ENCODE measurements around the gene GHR. TPM values are rescaled to one million over a fixed set of nuclear protein-coding genes. Genes with fewer than 3 reads are reported as not detected.

The GHR gene
- total and polyA plus RNA-seq, 2 of the 8 experiments (the other 6 are each of a cell fraction or from before 2014, with no cell fraction given): 0.15 to 0.19 TPM

DNA sequence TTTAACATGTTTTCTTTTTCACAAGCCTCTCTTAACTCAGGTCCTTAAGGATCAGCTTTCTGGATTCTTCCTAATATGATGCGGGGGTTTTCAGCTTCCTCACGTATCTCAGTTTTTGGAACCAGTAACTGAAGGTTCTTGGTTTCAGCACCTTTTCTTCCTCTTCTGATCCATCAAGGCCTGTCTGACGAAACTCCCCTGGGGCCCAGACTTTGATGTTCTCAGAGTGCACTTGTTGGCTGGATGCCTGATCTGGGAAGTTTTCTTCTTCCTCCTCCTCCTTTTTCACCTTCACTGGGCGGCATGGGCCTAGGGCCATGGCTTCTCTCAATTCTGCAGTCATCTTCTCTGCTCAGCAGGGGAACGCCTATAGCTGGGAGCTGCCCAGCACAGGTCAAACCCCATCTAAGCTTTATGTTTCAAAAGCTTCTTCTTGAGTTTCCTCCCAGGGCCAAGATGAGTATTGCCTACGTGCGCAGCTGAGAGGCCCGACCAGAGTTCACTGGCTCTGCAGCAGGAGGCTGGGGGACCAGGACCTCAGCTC is 44.8 kb downstream of the GHR start:
- 93% methylated on average over 8 of the region's 8 CpGs; no CpG with 5 or more reads in 1 of the 2 experiments for WGBS, 2 experiments (ENCODE audit: extremely low coverage in 1 of 2, insufficient coverage in 1 of 2, insufficient read length in 1 of 2, insufficient replicate concordance in 2 of 2, low coverage in 1 of 2, low lambda C conversion rate in 2 of 2, missing lambda C conversion rate in 1 of 2)
- CTCF ChIA-PET (ENCODE audit: partially characterized antibody): interaction anchor here (0.6 to 1.6 kb wide), 3 partner anchors 12 to 459 kb away, joined by 3 to 5 read pairs (median 3); no protein-coding TSS in a partner anchor
- TF ChIP-seq PHF8 (conservative IDR thresholded peaks at IDR 0.05; ENCODE audit: low read depth, low read length) (no peak), JUND (IDR thresholded peaks at IDR 0.05; ENCODE audit: low read length) (no peak), SP2 (IDR thresholded peaks at IDR 0.05; ENCODE audit: low read length) (no peak), RXRA (IDR thresholded peaks at IDR 0.05; ENCODE audit: insufficient read depth, low read depth, low read length) (no peak), SP4 (IDR thresholded peaks at IDR 0.05; ENCODE audit: low read length) (no peak), SUZ12 (IDR thresholded peaks at IDR 0.05; ENCODE audit: low read length) (no peak), POU5F1 (IDR thresholded peaks at IDR 0.05; ENCODE audit: low read depth, low read length) (no peak), TAF7 (optimal IDR thresholded peaks at IDR 0.05; ENCODE audit: borderline replicate concordance, low read depth, low read length) (no peak), EZH2 (IDR thresholded peaks at IDR 0.05; ENCODE audit: low read depth, low read length, severe bottlenecking) (no peak), TEAD4 (IDR thresholded peaks at IDR 0.05; ENCODE audit: low read depth, low read length) (no peak), NANOG (IDR thresholded peaks at IDR 0.05; ENCODE audit: insufficient read depth, low read depth, low read length, poor library complexity, severe bottlenecking) (no peak)
- TF ChIP-seq, protein P1, sequence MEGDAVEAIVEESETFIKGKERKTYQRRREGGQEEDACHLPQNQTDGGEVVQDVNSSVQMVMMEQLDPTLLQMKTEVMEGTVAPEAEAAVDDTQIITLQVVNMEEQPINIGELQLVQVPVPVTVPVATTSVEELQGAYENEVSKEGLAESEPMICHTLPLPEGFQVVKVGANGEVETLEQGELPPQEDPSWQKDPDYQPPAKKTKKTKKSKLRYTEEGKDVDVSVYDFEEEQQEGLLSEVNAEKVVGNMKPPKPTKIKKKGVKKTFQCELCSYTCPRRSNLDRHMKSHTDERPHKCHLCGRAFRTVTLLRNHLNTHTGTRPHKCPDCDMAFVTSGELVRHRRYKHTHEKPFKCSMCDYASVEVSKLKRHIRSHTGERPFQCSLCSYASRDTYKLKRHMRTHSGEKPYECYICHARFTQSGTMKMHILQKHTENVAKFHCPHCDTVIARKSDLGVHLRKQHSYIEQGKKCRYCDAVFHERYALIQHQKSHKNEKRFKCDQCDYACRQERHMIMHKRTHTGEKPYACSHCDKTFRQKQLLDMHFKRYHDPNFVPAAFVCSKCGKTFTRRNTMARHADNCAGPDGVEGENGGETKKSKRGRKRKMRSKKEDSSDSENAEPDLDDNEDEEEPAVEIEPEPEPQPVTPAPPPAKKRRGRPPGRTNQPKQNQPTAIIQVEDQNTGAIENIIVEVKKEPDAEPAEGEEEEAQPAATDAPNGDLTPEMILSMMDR (IDR thresholded peaks at IDR 0.05; ENCODE audit: control extremely low read depth in 1 of 3, insufficient read depth in 1 of 3, low read depth in 1 of 3, low read length in 3 of 3): no peak

More for the DNA sequence above, 44.8 kb downstream of the GHR start:
- H4K8ac ChIP-seq (ENCODE audit: extremely low read depth, insufficient read depth, low read length): no peak overlapping the region
- no peaks in the 10 kb centered on the region for H3K79me1 ChIP-seq (ENCODE audit: low read depth, low read length)
- no peak overlapping the region for H2BK120ac ChIP-seq (replicated peaks; ENCODE audit: low read depth, low read length)
- no peak overlapping the region for H2BK12ac ChIP-seq (ENCODE audit: low read depth, low read length)
- H3K18ac ChIP-seq (ENCODE audit: extremely low read depth, low read length): no peak overlapping the region
- H3K27ac ChIP-seq (ENCODE audit: low read depth, low read length): no peak overlapping the region
- H2BK15ac ChIP-seq (ENCODE audit: low read length): no peak overlapping the region
- H3K23me2 ChIP-seq (ENCODE audit: low read depth, low read length): no peaks in the 10 kb centered on the region
- H3K4ac ChIP-seq (replicated peaks; ENCODE audit: insufficient read length, low read depth, low read length): no peak overlapping the region
- no peaks in the 10 kb centered on the region for H4K20me1 ChIP-seq (replicated peaks in 1 of 2; ENCODE audit: control insufficient read depth in 1 of 2, insufficient read depth in 2 of 2, low read length in 2 of 2)
- H3K4me1 ChIP-seq (replicated peaks in 1 of 4; ENCODE audit: control insufficient read depth in 3 of 4, insufficient read depth in 4 of 4, low read length in 3 of 4): no peaks in the 10 kb centered on the region
- no peak overlapping the region for H4K5ac ChIP-seq (ENCODE audit: insufficient read length, low read depth, low read length)
- H3K9me3 ChIP-seq (ENCODE audit: insufficient read depth in 2 of 2, low read depth in 1 of 2, low read length in 1 of 2): no peaks in the 10 kb centered on the region
- no peak overlapping the region for H3K4me3 ChIP-seq (ENCODE audit: extremely low read depth in 1 of 4, insufficient read depth in 2 of 4, low read depth in 3 of 4, low read length in 4 of 4)
- DNase-seq (ENCODE audit: low read depth in 1 of 2, low spot score in 2 of 2) (no peak), FAIRE-seq (no peak)
- H2BK5ac ChIP-seq (ENCODE audit: low read depth, low read length): no peak overlapping the region
- H3K79me2 ChIP-seq (ENCODE audit: control insufficient read depth in 1 of 2, insufficient read depth in 2 of 2, low read length in 2 of 2): no peaks in the 10 kb centered on the region
- no peak overlapping the region for H3K9ac ChIP-seq (replicated peaks in 1 of 4; ENCODE audit: extremely low read depth in 1 of 4, low read depth in 3 of 4, low read length in 3 of 4)
- H3K27me3 ChIP-seq (replicated peaks in 1 of 4; ENCODE audit: control insufficient read depth in 3 of 4, extremely low read depth in 1 of 4, insufficient read depth in 3 of 4, low read length in 3 of 4): no peaks in the 10 kb centered on the region
- H2AFZ ChIP-seq (ENCODE audit: low read length): no peak overlapping the region
- no peak overlapping the region for H4K91ac ChIP-seq (replicated peaks; ENCODE audit: insufficient read length, low read length)
- H2BK20ac ChIP-seq (ENCODE audit: low read length): no peak overlapping the region
- no peak overlapping the region for H3K23ac ChIP-seq (ENCODE audit: insufficient read length)
- no peak overlapping the region for H3K14ac ChIP-seq (ENCODE audit: insufficient read length)
- no peak overlapping the region for H3K4me2 ChIP-seq (ENCODE audit: insufficient read depth in 1 of 2, low read depth in 2 of 2, low read length in 2 of 2)
- no peak overlapping the region for H3K56ac ChIP-seq (replicated peaks; ENCODE audit: insufficient read length, low read depth, low read length)
- H3K36me3 ChIP-seq (ENCODE audit: control insufficient read depth in 2 of 4, insufficient read depth in 4 of 4, low read length in 3 of 4): no peaks in the 10 kb centered on the region
- H2AK5ac ChIP-seq (ENCODE audit: low read depth, low read length): no peak overlapping the region
- POLR2A ChIA-PET (ENCODE audit: partially characterized antibody): no interaction called here

Measured in H1 (cell line).